Spleen (tissue), 7 donors: ENCODE results near the gene SRF.

Experiments
- CTCF ChIP-seq, 11 experiments: fragments of 200-600 bp in 7 of 11; fragments of 450-650 bp in 4 of 11; sonication (generic) in 4 of 11; IDR thresholded peaks in 8 of 11; conservative IDR thresholded peaks in 3 of 11; 1 replicate in 7 of 11; 2 replicates in 4 of 11; pipeline versions ENCODE4 v1.4.0 to v1.8.0; 2016 to 2021; ENCODE audit warnings: antibody characterized with exemption in 11 of 11, inconsistent platforms in 4 of 11, mild to moderate bottlenecking in 1 of 11
- POLR2A ChIP-seq, 3 donors: fragments of 450-650 bp; IDR thresholded peaks; one replicate each; pipeline ENCODE4 v1.5.1; 2017; ENCODE audit warnings: antibody characterized with exemption in 3 of 3, mild to moderate bottlenecking in 1 of 3
- POLR2AphosphoS5 ChIP-seq, 3 donors: sonication (generic); formaldehyde crosslinking; IDR thresholded peaks; one replicate each; pipeline ENCODE4 v1.5.1; 2017; ENCODE audit warnings: antibody characterized with exemption in 3 of 3
- donor health status: DM: no; HTN: no; CAD: no; lungs with moderate emphysema.
- donor health status: DM: no; HTN: no; CAD: no.
- donor health status: DM: no; HTN: no; CAD: no.

DNA sequence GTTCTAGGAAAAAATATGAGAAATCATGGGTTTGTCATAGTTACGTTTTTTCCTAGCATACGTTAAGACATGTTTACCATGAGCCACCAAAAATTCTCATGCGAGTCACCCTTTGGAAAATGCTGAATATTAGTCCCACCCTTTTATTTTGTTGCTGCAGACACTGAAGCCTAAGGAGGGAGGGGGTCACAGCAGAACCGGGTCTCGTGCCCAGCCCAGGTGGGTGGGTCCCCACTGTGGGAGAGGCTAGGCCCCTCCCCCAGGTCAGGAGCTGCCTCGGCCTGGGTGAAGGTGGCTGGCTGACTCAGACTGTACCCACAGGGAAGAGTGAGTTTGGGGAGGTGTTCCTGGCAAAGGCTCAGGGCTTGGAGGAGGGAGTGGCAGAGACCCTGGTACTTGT, 26.2 kb upstream of the SRF start:
- TF ChIP-seq POLR2AphosphoS5 (IDR thresholded peaks at IDR 0.05) (no peak), CTCF (IDR thresholded peaks at IDR 0.05 in 8 of 11, conservative IDR thresholded peaks at IDR 0.05 in 3 of 11) (no peak), POLR2A (IDR thresholded peaks at IDR 0.05) (no peak)
